IMR-90 (cell line): ENCODE results near the gene SDHC. TPM values are rescaled to one million over a fixed set of nuclear protein-coding genes. Genes with fewer than 3 reads are reported as not detected.

ENCODE experiments used
- ATAC-seq: fragments of 200-7000 bp; cut with Tn5 transposase; 2 replicates; pipeline ENCODE4 v1.9.1; 2020; ENCODE audit warnings: low read depth, mild to moderate bottlenecking, moderate library complexity
- BruUV-seq: library from RNA; stranded (reverse); fragments of 400-500 nt; replicated peaks from 2 replicates; lab custom pipeline; 2021; lab: Mats Ljungman, UMichigan
- CTCF ChIA-PET: fragments of 300-600 bp; formaldehyde crosslinking; extraction: SDS; loops from one replicate; lab custom pipeline; 2021; ENCODE audit warnings: antibody characterized with exemption; lab: Yijun Ruan, JAX
- POLR2A ChIA-PET: fragments of 300-600 bp; sonication (Branson Sonifier 250); formaldehyde crosslinking; loops from one replicate; lab custom pipeline; 2022; ENCODE audit warnings: antibody characterized with exemption; ENCODE audit not compliant: unreplicated experiment; lab: Charles Lee
- DNase-seq: peaks from one replicate; pipeline ENCODE4 v3.0.0; 2013
- H2AFZ ChIP-seq: replicated peaks from 2 replicates; pipeline ENCODE3; 2013; ENCODE audit warnings: low read length, mild to moderate bottlenecking; ENCODE audit not compliant: poor library complexity
- H2AK5ac ChIP-seq: 2 replicates; pipeline ENCODE4 v1.6.1; 2013; ENCODE audit warnings: low read depth, low read length, inconsistent platforms
- H2AK9ac ChIP-seq: replicated peaks from 2 replicates; pipeline ENCODE3; 2013; ENCODE audit warnings: mild to moderate bottlenecking, low read depth, low read length, moderate library complexity; ENCODE audit not compliant: poor library complexity
- H2BK120ac ChIP-seq: 2 replicates; pipeline ENCODE4 v1.6.1; 2013; ENCODE audit warnings: low read depth, low read length, inconsistent platforms
- H2BK15ac ChIP-seq: 3 replicates; pipeline ENCODE4 v1.6.1; 2013; ENCODE audit warnings: low read depth, low read length, inconsistent platforms
- H2BK20ac ChIP-seq: 2 replicates; pipeline ENCODE4 v1.6.1; 2013; ENCODE audit warnings: low read depth, mild to moderate bottlenecking, inconsistent platforms, low read length, moderate library complexity
- H2BK5ac ChIP-seq: 2 replicates; pipeline ENCODE4 v1.6.1; 2013; ENCODE audit warnings: mild to moderate bottlenecking, low read depth, low read length, inconsistent platforms; ENCODE audit not compliant: poor library complexity, severe bottlenecking
- H3K14ac ChIP-seq: replicated peaks from 2 replicates; pipeline ENCODE4 v1.6.1; 2013; ENCODE audit warnings: low read depth, low read length, inconsistent platforms
- H3K18ac ChIP-seq: 2 replicates; pipeline ENCODE4 v1.6.1; 2013; ENCODE audit warnings: low read depth, low read length, control low read depth
- H3K23ac ChIP-seq: 2 replicates; pipeline ENCODE4 v1.6.1; 2013; ENCODE audit warnings: low read depth, low read length, inconsistent platforms
- H3K27ac ChIP-seq: 2 replicates; pipeline ENCODE4 v1.5.1; 2013; ENCODE audit warnings: mild to moderate bottlenecking, control low read depth, low read length; ENCODE audit not compliant: insufficient read depth
- H3K27me3 ChIP-seq: 2 replicates; pipeline ENCODE4 v1.6.1; 2013; ENCODE audit warnings: low read length; ENCODE audit not compliant: control insufficient read depth, insufficient read depth
- H3K36me3 ChIP-seq: 2 replicates; pipeline ENCODE4 v1.6.1; 2013; ENCODE audit warnings: low read length, mixed read lengths; ENCODE audit not compliant: control insufficient read depth, insufficient read depth
- H3K4ac ChIP-seq: 2 replicates; pipeline ENCODE4 v1.6.1; 2013; ENCODE audit warnings: low read depth, low read length, inconsistent platforms
- H3K4me1 ChIP-seq: 2 replicates; pipeline ENCODE4 v1.6.1; 2013; ENCODE audit warnings: low read length, mixed read lengths; ENCODE audit not compliant: control insufficient read depth, insufficient read depth
- H3K4me2 ChIP-seq: 2 replicates; pipeline ENCODE4 v1.6.1; 2013; ENCODE audit warnings: low read depth, mild to moderate bottlenecking, control low read depth, low read length, moderate library complexity
- H3K4me3 ChIP-seq: 2 replicates; pipeline ENCODE4 v1.5.1; 2013; ENCODE audit warnings: low read depth, mild to moderate bottlenecking, control low read depth, low read length, moderate library complexity; ENCODE audit not compliant: insufficient read depth
- H3K56ac ChIP-seq: 2 replicates; pipeline ENCODE4 v1.6.1; 2013; ENCODE audit warnings: low read length, inconsistent platforms; ENCODE audit not compliant: insufficient read depth; ENCODE audit errors: extremely low read depth
- H3K79me1 ChIP-seq, 2 experiments: 2 replicates each; pipeline ENCODE4 v1.6.1; 2013; ENCODE audit warnings: low read length in 2 of 2, inconsistent platforms in 1 of 2, low read depth in 1 of 2
- H3K9ac ChIP-seq: 2 replicates; pipeline ENCODE4 v1.6.1; 2013; ENCODE audit warnings: low read depth, low read length, control low read depth
- H3K9me1 ChIP-seq: 2 replicates; pipeline ENCODE4 v1.6.1; 2013; ENCODE audit warnings: low read length, inconsistent platforms; ENCODE audit not compliant: insufficient read depth
- H3K9me3 ChIP-seq: 2 replicates; pipeline ENCODE4 v1.6.1; 2013; ENCODE audit warnings: low read length; ENCODE audit not compliant: control insufficient read depth, insufficient read depth
- H4K20me1 ChIP-seq: 2 replicates; pipeline ENCODE4 v1.6.1; 2013; ENCODE audit warnings: low read length, inconsistent platforms; ENCODE audit not compliant: insufficient read depth
- H4K5ac ChIP-seq: 2 replicates; pipeline ENCODE4 v1.6.1; 2013; ENCODE audit warnings: mild to moderate bottlenecking, low read depth, low read length, control low read depth
- H4K8ac ChIP-seq, 2 experiments: 2 replicates each; pipeline ENCODE4 v1.6.1; 2013; ENCODE audit warnings: low read depth in 2 of 2, low read length in 2 of 2, control low read depth in 1 of 2, inconsistent platforms in 1 of 2
- H4K91ac ChIP-seq: 2 replicates; pipeline ENCODE4 v1.6.1; 2013; ENCODE audit warnings: low read depth, low read length, inconsistent platforms; ENCODE audit not compliant: insufficient read depth
- BHLHE40 ChIP-seq: fragments of 150-350 bp; IDR thresholded peaks from 2 replicates; pipeline ENCODE4 v1.6.1; 2016; ENCODE audit warnings: mild to moderate bottlenecking, low read depth, low read length
- CHD1 ChIP-seq: IDR thresholded peaks from 2 replicates; pipeline ENCODE4 v1.6.1; 2012; ENCODE audit warnings: low read depth, low read length, improper control_type of control experiment
- ELK1 ChIP-seq: fragments of 150-350 bp; IDR thresholded peaks from 2 replicates; pipeline ENCODE4 v1.6.1; 2016; ENCODE audit warnings: low read depth, mild to moderate bottlenecking, low read length, moderate library complexity, borderline replicate concordance
- FOS ChIP-seq: fragments of 150-350 bp; IDR thresholded peaks from 2 replicates; pipeline ENCODE4 v1.6.1; 2016; ENCODE audit warnings: low read depth, low read length
- MAFK ChIP-seq: IDR thresholded peaks from 2 replicates; pipeline ENCODE4 v1.6.1; 2012; ENCODE audit warnings: low read depth, low read length, improper control_type of control experiment
- MAZ ChIP-seq: IDR thresholded peaks from 2 replicates; pipeline ENCODE4 v1.6.1; 2012; ENCODE audit warnings: low read depth, mild to moderate bottlenecking, low read length, improper control_type of control experiment, moderate library complexity, borderline replicate concordance
- MXI1 ChIP-seq: IDR thresholded peaks from 2 replicates; pipeline ENCODE4 v1.6.1; 2012; ENCODE audit warnings: low read depth, mild to moderate bottlenecking, low read length, moderate library complexity, borderline replicate concordance
- NFE2L2 ChIP-seq: fragments of 150-350 bp; IDR thresholded peaks from 2 replicates; pipeline ENCODE4 v1.6.1; 2016; ENCODE audit warnings: low read depth, mild to moderate bottlenecking, low read length
- POLR2A ChIP-seq: IDR thresholded peaks from 2 replicates; pipeline ENCODE4 v1.6.1; 2012; ENCODE audit warnings: mild to moderate bottlenecking, low read depth, low read length
- RAD21 ChIP-seq: IDR thresholded peaks from 2 replicates; pipeline ENCODE4 v1.6.1; 2012; ENCODE audit warnings: low read length, improper control_type of control experiment
- RCOR1 ChIP-seq: IDR thresholded peaks from 2 replicates; pipeline ENCODE4 v1.6.1; 2012; ENCODE audit warnings: mild to moderate bottlenecking, low read length, improper control_type of control experiment; ENCODE audit not compliant: insufficient replicate concordance
- RFX5 ChIP-seq: IDR thresholded peaks from 2 replicates; pipeline ENCODE4 v1.8.0; 2012; ENCODE audit warnings: low read depth, mild to moderate bottlenecking, low read length, moderate library complexity
- SMC3 ChIP-seq: fragments of 150-350 bp; IDR thresholded peaks from 2 replicates; pipeline ENCODE4 v1.6.1; 2016; ENCODE audit warnings: low read depth, mild to moderate bottlenecking, antibody characterized with exemption, low read length, moderate library complexity
- USF2 ChIP-seq: fragments of 150-350 bp; IDR thresholded peaks from 2 replicates; pipeline ENCODE4 v1.6.1; 2017; ENCODE audit warnings: mild to moderate bottlenecking, antibody characterized with exemption, low read length, low read depth
- WGBS, 2 experiments: methylation state at CpG; one replicate each; pipeline versions ENCODE4 v1.1.5 to v1.1.7; 2013; ENCODE audit warnings: missing lambda C conversion rate in 2 of 2; ENCODE audit not compliant: insufficient read length in 1 of 2; ENCODE audit errors: extremely low coverage in 2 of 2; 5-methylcytosine and 5-hydroxymethylcytosine counted together
- dilution Hi-C: fragments of 300-500 bp; cut with HindIII; formaldehyde crosslinking; loops from one replicate; pipeline ENCODE4 v1.14.3; 2018; ENCODE audit warnings: low sequenced_read_pairs; ENCODE audit not compliant: unreplicated experiment
- in situ Hi-C: fragments of 300-500 bp; cut with MboI; formaldehyde crosslinking; loops from 3 replicates; pipeline ENCODE4 v1.14.3; 2019; ENCODE audit warnings: low sequenced_read_pairs, inconsistent platforms, mixed read lengths
- intact Hi-C: fragments of 100-400 bp; cut with micrococcal nuclease; formaldehyde crosslinking; loops from 2 replicates; pipeline ENCODE4 v1.10.0; 2022
- polyA plus RNA-seq, 3 experiments: library from polyadenylated mRNA; depleted of rRNA; stranded (reverse); fragments of >200 nt; gene quantifications; 2 replicates each; pipeline ENCODE4 v1.2.3, GENCODE V29; 2012; ENCODE audit warnings: low replicate concordance in 1 of 3
- total RNA-seq: library from RNA; depleted of rRNA; stranded (reverse); fragments of >200 nt; gene quantifications from 2 replicates; pipeline ENCODE4 v1.2.3, GENCODE V29; 2012
- TF ChIP-seq, protein P1 (sequence below): conservative IDR thresholded peaks from 2 replicates; pipeline ENCODE4 v1.5.1; 2012; ENCODE audit warnings: mild to moderate bottlenecking, low read depth, low read length, improper control_type of control experiment

SDHC gene
- total and polyA plus RNA-seq, 2 of the 4 experiments (the other 2 are of a cell fraction), result 158 to 235 TPM

- BruUV-seq, result no TSS peak
- Histone ChIP-seq H4K5ac (no peak overlapping the region), H4K20me1 (no peaks in the 10 kb centered on the region), H3K4me1 (no peaks in the 10 kb centered on the region), H2BK15ac (no peak overlapping the region), H3K9me3 (no peaks in the 10 kb centered on the region), H2BK120ac (no peak overlapping the region), H2AK9ac (no peak overlapping the region), H3K18ac (no peak overlapping the region), H4K8ac (no peak overlapping the region), H3K79me1 (no peaks in the 10 kb centered on the region), H2BK20ac (no peak overlapping the region), H3K23ac (no peak overlapping the region), H3K9ac (no peak overlapping the region), H3K4me3 (no peak overlapping the region), H3K4me2 (no peak overlapping the region), H3K27ac (no peak overlapping the region), H2BK5ac (no peak overlapping the region), H3K14ac (no peak overlapping the region), H3K27me3 (peaks cover 19% of the 10 kb centered on the region), H4K91ac (no peak overlapping the region), H3K9me1 (no peaks in the 10 kb centered on the region), H3K56ac (no peak overlapping the region), H3K36me3 (no peaks in the 10 kb centered on the region), H2AK5ac (no peak overlapping the region), H2AFZ (no peak overlapping the region), H3K4ac (no peak overlapping the region)
- no peak for TF ChIP-seq POLR2A
- TF ChIP-seq FOS, result no peak
- TF ChIP-seq CHD1, result no peak
- no peak for TF ChIP-seq MAZ
- TF ChIP-seq MXI1, result no peak
- TF ChIP-seq ELK1, result no peak
- TF ChIP-seq, protein P1, sequence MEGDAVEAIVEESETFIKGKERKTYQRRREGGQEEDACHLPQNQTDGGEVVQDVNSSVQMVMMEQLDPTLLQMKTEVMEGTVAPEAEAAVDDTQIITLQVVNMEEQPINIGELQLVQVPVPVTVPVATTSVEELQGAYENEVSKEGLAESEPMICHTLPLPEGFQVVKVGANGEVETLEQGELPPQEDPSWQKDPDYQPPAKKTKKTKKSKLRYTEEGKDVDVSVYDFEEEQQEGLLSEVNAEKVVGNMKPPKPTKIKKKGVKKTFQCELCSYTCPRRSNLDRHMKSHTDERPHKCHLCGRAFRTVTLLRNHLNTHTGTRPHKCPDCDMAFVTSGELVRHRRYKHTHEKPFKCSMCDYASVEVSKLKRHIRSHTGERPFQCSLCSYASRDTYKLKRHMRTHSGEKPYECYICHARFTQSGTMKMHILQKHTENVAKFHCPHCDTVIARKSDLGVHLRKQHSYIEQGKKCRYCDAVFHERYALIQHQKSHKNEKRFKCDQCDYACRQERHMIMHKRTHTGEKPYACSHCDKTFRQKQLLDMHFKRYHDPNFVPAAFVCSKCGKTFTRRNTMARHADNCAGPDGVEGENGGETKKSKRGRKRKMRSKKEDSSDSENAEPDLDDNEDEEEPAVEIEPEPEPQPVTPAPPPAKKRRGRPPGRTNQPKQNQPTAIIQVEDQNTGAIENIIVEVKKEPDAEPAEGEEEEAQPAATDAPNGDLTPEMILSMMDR, result no peak
- no peak for TF ChIP-seq NFE2L2
- no peak for TF ChIP-seq SMC3
- TF ChIP-seq RAD21, result no peak
- TF ChIP-seq USF2, result no peak
- no peak for TF ChIP-seq RCOR1
- no peak for TF ChIP-seq BHLHE40
- TF ChIP-seq RFX5, result no peak
- TF ChIP-seq MAFK, result no peak
- no CpG with 5 or more reads among the region's 2 CpGs for WGBS, 2 experiments
- ChIA-PET CTCF (interaction anchor here (0.6 kb wide), 2 partner anchors 11 to 455 kb away, joined by 3 to 7 read pairs; no protein-coding TSS in a partner anchor), POLR2A (no interaction called here)
- dilution Hi-C loops, result no loop called here
- ATAC-seq (no peak), DNase-seq (no peak)
- intact Hi-C loops, result no loop called here
- in situ Hi-C loops, result no loop called here
Measured at GRCh38 chr1:161285113-161285512, 29.1 kb upstream of the SDHC start.
